KMS-11 (cell line): ENCODE measurements around the gene ITSN1.

ENCODE experiments used
- H2AFZ ChIP-seq: fragments of 200-600 bp; sonication (generic); 2 replicates; pipeline ENCODE4 v1.6.1; 2016; ENCODE audit warnings: antibody characterized with exemption, mixed run types, low read depth
- H3K27ac ChIP-seq: fragments of 200-600 bp; sonication (generic); 2 replicates; pipeline ENCODE4 v1.6.1; 2016; ENCODE audit warnings: mild to moderate bottlenecking, mixed run types
- H3K27me3 ChIP-seq: fragments of 200-600 bp; sonication (generic); 2 replicates; pipeline ENCODE4 v1.6.1; 2017; ENCODE audit warnings: mild to moderate bottlenecking, low read depth, mixed run types, moderate library complexity; ENCODE audit not compliant: insufficient read depth
- H3K36me3 ChIP-seq: fragments of 200-600 bp; sonication (generic); 2 replicates; pipeline ENCODE4 v1.6.1; 2017; ENCODE audit warnings: mild to moderate bottlenecking, mixed run types; ENCODE audit not compliant: insufficient read depth
- H3K4me1 ChIP-seq: fragments of 200-600 bp; sonication (generic); 2 replicates; pipeline ENCODE4 v1.6.1; 2016; ENCODE audit warnings: mild to moderate bottlenecking, low read depth, mixed run types; ENCODE audit not compliant: poor library complexity, severe bottlenecking
- H3K4me2 ChIP-seq: fragments of 200-600 bp; sonication (generic); 2 replicates; pipeline ENCODE4 v1.7.0; 2016; ENCODE audit warnings: mild to moderate bottlenecking, mixed run types
- H3K4me3 ChIP-seq: fragments of 200-600 bp; sonication (generic); IDR thresholded peaks from 2 replicates; pipeline ENCODE4 v1.6.1; 2017; ENCODE audit warnings: low read depth, low read length, mixed read lengths; ENCODE audit not compliant: insufficient read depth
- H3K79me2 ChIP-seq: fragments of 200-600 bp; sonication (generic); 2 replicates; pipeline ENCODE4 v1.6.1; 2016; ENCODE audit warnings: low read depth, mixed run types; ENCODE audit not compliant: insufficient read depth
- H3K9ac ChIP-seq: fragments of 200-600 bp; sonication (generic); 2 replicates; pipeline ENCODE4 v1.6.1; 2016; ENCODE audit warnings: mild to moderate bottlenecking, mixed run types
- H4K20me1 ChIP-seq: fragments of 200-600 bp; sonication (generic); 2 replicates; pipeline ENCODE4 v1.6.1; 2016; ENCODE audit warnings: mild to moderate bottlenecking, mixed run types; ENCODE audit not compliant: insufficient read depth
- CTCF ChIP-seq: fragments of 200-600 bp; sonication (generic); conservative IDR thresholded peaks from 2 replicates; pipeline ENCODE4 v1.6.1; 2017; ENCODE audit warnings: low read depth, mild to moderate bottlenecking, antibody characterized with exemption, low read length, moderate library complexity, mixed read lengths

ITSN1 gene

GRCh38 chr21:33848249-33848953 is 206.1 kb downstream of the ITSN1 start:
- H3K36me3 ChIP-seq: no peaks in the 10 kb centered on the region
- no peak overlapping the region for H3K4me2 ChIP-seq
- no peak overlapping the region for H3K9ac ChIP-seq
- no peak overlapping the region for H3K27ac ChIP-seq
- no peaks in the 10 kb centered on the region for H3K79me2 ChIP-seq
- TF ChIP-seq CTCF: no peak
- H3K4me3 ChIP-seq: no peak overlapping the region
- H3K27me3 ChIP-seq: no peaks in the 10 kb centered on the region
- H4K20me1 ChIP-seq: no peaks in the 10 kb centered on the region
- H3K4me1 ChIP-seq: no peaks in the 10 kb centered on the region
- H2AFZ ChIP-seq: no peak overlapping the region

GRCh38 chr21:33849834-33850233 is 207.5 kb downstream of the ITSN1 start:
- no peak for TF ChIP-seq CTCF
- Histone ChIP-seq H3K36me3 (no peaks in the 10 kb centered on the region), H2AFZ (no peak overlapping the region), H3K4me2 (no peak overlapping the region), H3K27ac (no peak overlapping the region), H3K27me3 (no peaks in the 10 kb centered on the region), H3K79me2 (no peaks in the 10 kb centered on the region), H3K4me3 (no peak overlapping the region), H3K4me1 (no peaks in the 10 kb centered on the region), H4K20me1 (no peaks in the 10 kb centered on the region), H3K9ac (no peak overlapping the region)

- no peaks in the 10 kb centered on the region for H3K36me3 ChIP-seq
- H3K79me2 ChIP-seq: no peaks in the 10 kb centered on the region
- no peak overlapping the region for H3K4me3 ChIP-seq
- H3K27ac ChIP-seq: no peak overlapping the region
- no peaks in the 10 kb centered on the region for H3K4me1 ChIP-seq
- no peak overlapping the region for H3K9ac ChIP-seq
- H3K4me2 ChIP-seq: no peak overlapping the region
- no peaks in the 10 kb centered on the region for H4K20me1 ChIP-seq
- TF ChIP-seq CTCF: no peak
- H3K27me3 ChIP-seq: no peaks in the 10 kb centered on the region
- no peak overlapping the region for H2AFZ ChIP-seq
These were observed 208.1 kb downstream of the ITSN1 start for GRCh38 chr21:33850401-33850800.

GRCh38 chr21:33850985-33851384 is 208.7 kb downstream of the ITSN1 start:
- Histone ChIP-seq H3K27ac (no peak overlapping the region), H3K4me2 (no peak overlapping the region), H3K27me3 (no peaks in the 10 kb centered on the region), H3K4me3 (no peak overlapping the region), H3K9ac (no peak overlapping the region), H4K20me1 (no peaks in the 10 kb centered on the region), H2AFZ (no peak overlapping the region), H3K4me1 (no peaks in the 10 kb centered on the region), H3K36me3 (no peaks in the 10 kb centered on the region), H3K79me2 (no peaks in the 10 kb centered on the region)
- TF ChIP-seq CTCF: no peak
